Measurements from ENCODE around the gene ADAM10. TPM values are rescaled to one million over a fixed set of nuclear protein-coding genes. Genes with fewer than 3 reads are reported as not detected.

Gene ADAM10
- total and polyA plus RNA-seq, 2 donors (not counting 1 experiment from before 2014, with no cell fraction given), result 18.8 to 138 TPM

DNA sequence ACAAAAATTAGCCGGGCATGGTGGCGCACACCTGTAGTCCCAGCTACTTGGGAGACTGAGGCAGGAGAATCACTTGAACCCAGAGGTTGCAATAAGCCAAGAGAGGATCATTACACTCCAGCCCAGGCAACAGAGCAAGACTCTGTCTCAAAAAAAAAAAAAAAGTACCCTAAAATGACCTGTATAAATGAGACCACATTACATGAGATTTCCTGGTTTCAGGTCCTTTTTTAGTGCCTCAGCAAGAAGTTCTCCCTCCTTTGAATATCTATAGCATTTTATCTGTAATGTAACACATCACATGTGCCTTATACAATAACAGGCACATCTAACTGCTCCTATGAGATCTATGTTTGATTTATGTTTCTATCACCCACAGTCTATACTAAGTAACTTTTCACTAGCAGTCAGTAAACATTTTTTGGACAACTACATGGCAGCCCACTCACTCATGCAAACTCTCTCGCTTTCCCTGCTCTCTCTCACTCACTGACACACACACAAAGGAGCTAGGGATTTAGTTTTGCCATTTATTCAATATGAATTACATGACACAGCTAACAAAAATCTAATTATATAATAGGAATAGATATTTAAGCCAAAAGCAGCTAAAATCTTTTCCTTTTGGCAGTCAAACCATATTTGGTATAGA is 34.1 kb downstream of the ADAM10 start:
- ChIA-PET POLR2A (no interaction called here), CTCF (no interaction called here)
- Histone ChIP-seq H3K27ac (ENCODE audit: low read length in 2 of 2) (no peak overlapping the region), H3K36me3 (replicated peaks in 1 of 2; ENCODE audit: control extremely low read depth in 1 of 2, control insufficient read depth in 1 of 2, extremely low read depth in 1 of 2, insufficient read depth in 2 of 2, low read length in 1 of 2) (peaks cover 1 to 2% of the 10 kb centered on the region in 2 experiments), H3K9ac (ENCODE audit: low read length) (no peak overlapping the region), H2AFZ (ENCODE audit: insufficient read depth, low read depth, low read length, poor library complexity, severe bottlenecking) (no peak overlapping the region), H4K20me1 (ENCODE audit: control insufficient read depth, insufficient read depth, low read length, poor library complexity, severe bottlenecking) (peaks cover 9% of the 10 kb centered on the region), H3K4me2 (replicated peaks; ENCODE audit: low read depth, low read length, poor library complexity, severe bottlenecking) (peak overlapping the region; percentile 2), H3K4me1 (ENCODE audit: control insufficient read depth in 2 of 2, insufficient read depth in 2 of 2, low read length in 2 of 2) (peaks cover 13 to 15% of the 10 kb centered on the region in 2 donors), H3K79me2 (ENCODE audit: control insufficient read depth, insufficient read depth, low read length) (peaks cover 87% of the 10 kb centered on the region), H3K4me3 (ENCODE audit: control extremely low read depth in 1 of 5, extremely low read depth in 1 of 5, insufficient read depth in 1 of 5, low read depth in 2 of 5, low read length in 4 of 5) (no peak overlapping the region), H3K27me3 (replicated peaks in 1 of 4; ENCODE audit: control extremely low read depth in 1 of 4, control insufficient read depth in 3 of 4, insufficient read depth in 4 of 4, low read length in 3 of 4) (no peaks in the 10 kb centered on the region), H3K9me3 (ENCODE audit: control extremely low read depth in 1 of 3, control insufficient read depth in 2 of 3, insufficient read depth in 1 of 3, low read length in 2 of 3) (no peaks in the 10 kb centered on the region)
- no CpG with 5 or more reads among the region's 3 CpGs for WGBS (ENCODE audit: insufficient coverage)
- peak overlapping the region; percentile 8 for H3K27ac Mint-ChIP-seq
- no peaks in the 10 kb centered on the region for H3K27me3 Mint-ChIP-seq
- TF ChIP-seq, protein P1, sequence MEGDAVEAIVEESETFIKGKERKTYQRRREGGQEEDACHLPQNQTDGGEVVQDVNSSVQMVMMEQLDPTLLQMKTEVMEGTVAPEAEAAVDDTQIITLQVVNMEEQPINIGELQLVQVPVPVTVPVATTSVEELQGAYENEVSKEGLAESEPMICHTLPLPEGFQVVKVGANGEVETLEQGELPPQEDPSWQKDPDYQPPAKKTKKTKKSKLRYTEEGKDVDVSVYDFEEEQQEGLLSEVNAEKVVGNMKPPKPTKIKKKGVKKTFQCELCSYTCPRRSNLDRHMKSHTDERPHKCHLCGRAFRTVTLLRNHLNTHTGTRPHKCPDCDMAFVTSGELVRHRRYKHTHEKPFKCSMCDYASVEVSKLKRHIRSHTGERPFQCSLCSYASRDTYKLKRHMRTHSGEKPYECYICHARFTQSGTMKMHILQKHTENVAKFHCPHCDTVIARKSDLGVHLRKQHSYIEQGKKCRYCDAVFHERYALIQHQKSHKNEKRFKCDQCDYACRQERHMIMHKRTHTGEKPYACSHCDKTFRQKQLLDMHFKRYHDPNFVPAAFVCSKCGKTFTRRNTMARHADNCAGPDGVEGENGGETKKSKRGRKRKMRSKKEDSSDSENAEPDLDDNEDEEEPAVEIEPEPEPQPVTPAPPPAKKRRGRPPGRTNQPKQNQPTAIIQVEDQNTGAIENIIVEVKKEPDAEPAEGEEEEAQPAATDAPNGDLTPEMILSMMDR (IDR thresholded peaks at IDR 0.05), result no peak
- TF ChIP-seq EZH2 (IDR thresholded peaks at IDR 0.05; ENCODE audit: borderline replicate concordance, insufficient read depth, low read depth, low read length, poor library complexity, severe bottlenecking), result no peak
- H3K4me3 Mint-ChIP-seq, result no peak overlapping the region
- peak; percentile 45 for DNase-seq
- H3K4me1 Mint-ChIP-seq, result peaks cover 24% of the 10 kb centered on the region
- H3K9me3 Mint-ChIP-seq (ENCODE audit: insufficient read depth), result no peaks in the 10 kb centered on the region
- intact Hi-C loops (cut with micrococcal nuclease), result loop anchor here (2.0 kb wide), 1 partner anchor 55 kb away; the partner anchor contains the start of gene MINDY2
- ATAC-seq (ENCODE audit: low read depth), result peak; percentile 61

DNA sequence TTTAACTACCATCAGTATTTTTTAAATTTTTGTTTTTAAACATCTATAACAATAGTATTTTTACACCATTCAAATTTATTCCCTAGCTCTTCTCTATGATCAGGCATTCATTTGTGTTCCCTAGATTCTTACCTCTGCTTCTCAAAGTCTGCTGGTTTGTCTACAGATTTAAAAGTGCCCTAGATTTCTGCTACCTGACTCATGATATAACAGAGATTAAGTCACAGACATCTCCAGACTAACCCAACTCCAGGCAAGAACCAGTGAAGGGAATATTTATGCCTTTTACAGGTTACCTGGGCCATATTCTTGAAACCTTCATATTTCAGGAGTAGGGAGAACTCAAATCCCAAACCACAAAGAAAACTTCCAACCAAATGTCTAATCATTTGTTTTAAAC is 38.8 kb downstream of the ADAM10 start:
- CTCF ChIA-PET, result interaction anchor here (0.6 kb wide), 1 partner anchor 14 kb away, joined by 3 read pairs; no protein-coding TSS in a partner anchor
- no peak for ATAC-seq (ENCODE audit: low read depth)
- peaks cover 26% of the 10 kb centered on the region for H3K4me1 Mint-ChIP-seq
- Histone ChIP-seq H3K27ac (ENCODE audit: low read length in 2 of 2) (no peak overlapping the region), H3K9me3 (ENCODE audit: control extremely low read depth in 1 of 3, control insufficient read depth in 2 of 3, insufficient read depth in 1 of 3, low read length in 2 of 3) (peaks cover 0 to 4% (median 0%) of the 10 kb centered on the region in 3 donors), H3K79me2 (ENCODE audit: control insufficient read depth, insufficient read depth, low read length) (peaks cover 89% of the 10 kb centered on the region), H3K4me1 (ENCODE audit: control insufficient read depth in 2 of 2, insufficient read depth in 2 of 2, low read length in 2 of 2) (peaks cover 13 to 14% of the 10 kb centered on the region in 2 donors), H4K20me1 (ENCODE audit: control insufficient read depth, insufficient read depth, low read length, poor library complexity, severe bottlenecking) (peaks cover 4% of the 10 kb centered on the region), H2AFZ (ENCODE audit: insufficient read depth, low read depth, low read length, poor library complexity, severe bottlenecking) (no peak overlapping the region), H3K36me3 (replicated peaks in 1 of 2; ENCODE audit: control extremely low read depth in 1 of 2, control insufficient read depth in 1 of 2, extremely low read depth in 1 of 2, insufficient read depth in 2 of 2, low read length in 1 of 2) (peaks cover 0 to 4% of the 10 kb centered on the region in 2 experiments), H3K27me3 (replicated peaks in 1 of 4; ENCODE audit: control extremely low read depth in 1 of 4, control insufficient read depth in 3 of 4, insufficient read depth in 4 of 4, low read length in 3 of 4) (no peaks in the 10 kb centered on the region), H3K4me3 (ENCODE audit: control extremely low read depth in 1 of 5, extremely low read depth in 1 of 5, insufficient read depth in 1 of 5, low read depth in 2 of 5, low read length in 4 of 5) (no peak overlapping the region), H3K4me2 (replicated peaks; ENCODE audit: low read depth, low read length, poor library complexity, severe bottlenecking) (no peak overlapping the region), H3K9ac (ENCODE audit: low read length) (no peak overlapping the region)
- H3K9me3 Mint-ChIP-seq (ENCODE audit: insufficient read depth), result no peaks in the 10 kb centered on the region
- TF ChIP-seq, protein P1 (IDR thresholded peaks at IDR 0.05), result no peak
- TF ChIP-seq EZH2 (IDR thresholded peaks at IDR 0.05; ENCODE audit: borderline replicate concordance, insufficient read depth, low read depth, low read length, poor library complexity, severe bottlenecking), result no peak
- H3K27ac Mint-ChIP-seq, result no peak overlapping the region
- intact Hi-C loops (cut with micrococcal nuclease), result loop anchor here (5.0 kb wide), 1 partner anchor 37 kb away; the partner anchor contains the start of gene ADAM10
- POLR2A ChIA-PET, result interaction anchor here (1.7 kb wide), 1 partner anchor 9 kb away, joined by 5 read pairs; no protein-coding TSS in a partner anchor
- H3K4me3 Mint-ChIP-seq, result no peak overlapping the region
- H3K27me3 Mint-ChIP-seq, result no peaks in the 10 kb centered on the region
- no peak for DNase-seq
